HG03520 (cell line): ENCODE data around the gene TNFSF4.
"Not testable (repeated sequence)": the region's sequence is repeated elsewhere in the genome, so short reads cannot be mapped to it uniquely, and the experiment has no call there.

Source experiments
- ATAC-seq: cut with Tn5 transposase; IDR thresholded peaks from one replicate; pipeline ENCODE4 v1.9.1; 2021; ENCODE audit warnings: mild to moderate bottlenecking, moderate library complexity; ENCODE audit not compliant: unreplicated experiment

The TNFSF4 gene

GRCh38 chr1:173206816-173207568, at the start of gene TNFSF4:
Gene TNFSF4, minus strand, starts transcription at chr1:173207331. Its CDS starts 155 bp downstream, at chr1:173207176.
- ATAC-seq: no peak

GRCh38 chr1:173255214-173255813, 48.2 kb upstream of the TNFSF4 start:
- ATAC-seq: no peak

GRCh38 chr1:173253046-173253445, 45.9 kb upstream of the TNFSF4 start:
- ATAC-seq: no peak

- ATAC-seq: no peak
Observed at GRCh38 chr1:173249349-173249748, 42.2 kb upstream of the TNFSF4 start.

- no peak for ATAC-seq
Observed at GRCh38 chr1:173248247-173248940, 41.3 kb upstream of the TNFSF4 start.

- no peak for ATAC-seq
Observed at GRCh38 chr1:173245892-173246291, 38.8 kb upstream of the TNFSF4 start.

GRCh38 chr1:173243300-173243699, 36.2 kb upstream of the TNFSF4 start:
- ATAC-seq: no peak

GRCh38 chr1:173241528-173242347, 34.6 kb upstream of the TNFSF4 start:
- ATAC-seq: peak; percentile 46

- ATAC-seq: no peak
Observed at GRCh38 chr1:173240609-173241008, 33.5 kb upstream of the TNFSF4 start.

GRCh38 chr1:173239058-173239457, 31.9 kb upstream of the TNFSF4 start:
- ATAC-seq: no peak

GRCh38 chr1:173234899-173235298, 27.8 kb upstream of the TNFSF4 start:
- ATAC-seq: no peak

- not testable (repeated sequence) for ATAC-seq
Observed at GRCh38 chr1:173234434-173234833, 27.3 kb upstream of the TNFSF4 start.

- not testable (repeated sequence) for ATAC-seq
Observed at GRCh38 chr1:173229031-173229430, 21.9 kb upstream of the TNFSF4 start.

- ATAC-seq: no peak
Observed at GRCh38 chr1:173224949-173225348, 17.8 kb upstream of the TNFSF4 start.

GRCh38 chr1:173224280-173224892, 17.3 kb upstream of the TNFSF4 start:
- no peak for ATAC-seq

GRCh38 chr1:173223031-173223380, 15.9 kb upstream of the TNFSF4 start:
- no peak for ATAC-seq

GRCh38 chr1:173222149-173223030, 15.3 kb upstream of the TNFSF4 start:
- ATAC-seq: no peak

GRCh38 chr1:173220157-173220556, 13.0 kb upstream of the TNFSF4 start:
- no peak for ATAC-seq

GRCh38 chr1:173213665-173214064, 6.5 kb upstream of the TNFSF4 start:
- no peak for ATAC-seq
